Measurements from ENCODE around the gene SORBS1.

- TF ChIP-seq CTCF (IDR thresholded peaks at IDR 0.05; ENCODE audit: insufficient read depth, low read length) (peak; percentile 93), REST (IDR thresholded peaks at IDR 0.05; ENCODE audit: insufficient replicate concordance, low read depth) (no peak), POLR2AphosphoS5 (IDR thresholded peaks at IDR 0.05; ENCODE audit: low read depth) (no peak), SPI1 (IDR thresholded peaks at IDR 0.05; ENCODE audit: borderline replicate concordance, low read depth) (no peak; the same call in 1 of the 2 replicates), GABPA (IDR thresholded peaks at IDR 0.05; ENCODE audit: low read depth) (no peak)
These were observed 40.0 kb upstream of the SORBS1 start for GRCh38 chr10:95601116-95601719.
